RWPE1 (cell line): ENCODE measurements around the gene APOD.

Source experiments
- CTCF ChIA-PET: fragments of 350-600 bp; sonication (Branson Sonifier 250); formaldehyde crosslinking; extraction: SDS; loops from one replicate; lab custom pipeline; 2021; lab: Yijun Ruan, JAX
- POLR2A ChIA-PET: fragments of 400-600 bp; formaldehyde crosslinking; extraction: SDS; loops from one replicate; lab custom pipeline; 2020; ENCODE audit warnings: antibody characterized with exemption; ENCODE audit not compliant: low non-redundant PET; lab: Yijun Ruan, JAX
- DNase-seq: peaks from one replicate; pipeline ENCODE4 v3.0.0; 2012; ENCODE audit warnings: low spot score
- H3K27ac ChIP-seq: fragments of 450-650 bp; 2 replicates; pipeline ENCODE4 v1.5.1; 2017
- CTCF ChIP-seq: fragments of 450-650 bp; conservative IDR thresholded peaks from 2 replicates; pipeline ENCODE4 v1.5.1; 2017; ENCODE audit warnings: low read depth, mild to moderate bottlenecking

The APOD gene

DNA sequence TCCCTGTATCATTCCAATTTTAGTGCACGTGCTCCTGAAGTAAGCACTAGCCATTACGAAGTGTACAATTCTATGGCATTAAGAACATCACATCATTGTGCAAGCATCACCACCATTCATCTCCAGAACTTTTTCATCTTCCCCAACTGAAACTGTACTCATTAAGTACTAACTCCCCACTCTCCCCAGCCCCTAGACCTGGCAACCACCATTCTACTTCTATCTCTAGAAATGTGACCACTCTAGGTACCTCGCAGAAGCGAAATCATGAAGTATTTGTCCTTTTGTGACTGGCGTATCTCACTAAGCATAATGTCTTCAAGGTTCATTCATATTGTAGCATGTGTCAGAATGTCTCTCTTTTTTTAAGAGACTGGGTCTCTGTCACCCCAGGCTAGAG is 52.1 kb downstream of the APOD start:
- POLR2A ChIA-PET: no interaction called here
- no peak for TF ChIP-seq CTCF
- H3K27ac ChIP-seq: no peak overlapping the region
- CTCF ChIA-PET: no interaction called here
- DNase-seq: no peak

DNA sequence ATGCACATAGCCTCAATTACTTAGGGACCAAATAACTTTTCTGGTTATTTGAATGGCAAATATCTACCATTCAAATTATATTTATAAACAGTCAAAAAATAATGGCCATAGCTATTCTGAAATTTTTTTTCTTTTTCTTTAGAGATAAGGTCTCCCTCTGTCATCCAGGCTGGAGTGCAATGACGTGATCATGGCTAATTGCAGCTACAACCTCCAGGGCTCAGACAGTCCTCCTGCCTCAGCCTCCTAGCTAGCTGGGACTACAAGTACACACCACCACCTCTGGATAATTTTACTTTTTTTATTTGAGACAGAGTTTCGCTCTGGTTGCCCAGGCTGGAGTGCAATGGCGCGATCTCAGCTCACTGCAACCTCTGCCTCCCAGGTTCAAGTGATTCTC is 57.2 kb downstream of the APOD start:
- ChIA-PET CTCF (interaction anchor here (0.5 to 0.7 kb wide), 2 partner anchors 251 to 1876 kb away, joined by 3 to 4 read pairs; no protein-coding TSS in a partner anchor), POLR2A (no interaction called here)
- DNase-seq: no peak
- no peak for TF ChIP-seq CTCF
- no peak overlapping the region for H3K27ac ChIP-seq

DNA sequence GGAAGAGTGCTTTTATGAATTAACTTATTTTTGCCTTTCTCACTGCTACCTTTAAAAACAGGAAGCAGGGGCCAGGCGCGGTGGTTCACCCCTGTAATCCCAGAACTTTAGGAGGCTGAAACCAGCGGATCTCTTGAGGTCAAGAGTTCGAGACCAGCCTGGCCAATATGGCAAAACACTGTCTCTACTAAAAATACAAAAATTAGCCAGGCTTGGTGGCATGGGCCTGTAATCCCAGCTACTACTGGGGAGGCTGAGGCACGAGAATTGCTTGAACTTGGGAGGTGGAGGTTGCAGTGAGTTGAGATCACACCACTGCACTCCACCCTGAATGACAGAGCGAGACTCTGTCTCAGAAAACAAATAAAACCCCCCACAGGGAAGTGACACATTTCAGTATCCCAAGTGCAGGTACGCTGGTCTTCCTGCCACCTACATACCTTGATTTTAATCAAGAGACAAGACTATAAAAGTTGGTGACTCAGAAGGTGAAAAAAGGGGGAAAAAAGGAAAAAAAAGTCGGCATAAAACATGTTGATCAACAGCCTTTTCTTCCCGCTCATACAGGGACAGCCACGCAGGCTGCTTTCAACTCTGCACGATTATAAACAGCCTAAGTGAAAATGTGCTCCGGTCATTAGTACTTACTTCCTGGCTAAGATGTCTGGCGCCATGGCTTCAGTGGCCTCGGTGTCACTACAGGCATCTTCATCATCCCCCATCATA is 59.4 kb downstream of the APOD start:
- ChIA-PET CTCF (interaction anchor here (3.4 kb wide), 1 partner anchor 253 kb away, joined by 33 read pairs; the partner anchor contains the start of gene XXYLT1), POLR2A (no interaction called here)
- no peak for TF ChIP-seq CTCF
- DNase-seq: no peak
- no peak overlapping the region for H3K27ac ChIP-seq

- POLR2A ChIA-PET: no interaction called here
- CTCF ChIA-PET: interaction anchor here (0.6 to 3.4 kb wide), 4 partner anchors 12 to 839 kb away, joined by 3 to 33 read pairs (median 4); partner anchors contain the start of gene XXYLT1
- peak; percentile 54 for DNase-seq
- no peak overlapping the region for H3K27ac ChIP-seq
- peak; percentile 68 for TF ChIP-seq CTCF
Observed at GRCh38 chr3:195522254-195523023, 61.3 kb downstream of the APOD start.
